Measurements from ENCODE around the gene CCDC28B.

DNA sequence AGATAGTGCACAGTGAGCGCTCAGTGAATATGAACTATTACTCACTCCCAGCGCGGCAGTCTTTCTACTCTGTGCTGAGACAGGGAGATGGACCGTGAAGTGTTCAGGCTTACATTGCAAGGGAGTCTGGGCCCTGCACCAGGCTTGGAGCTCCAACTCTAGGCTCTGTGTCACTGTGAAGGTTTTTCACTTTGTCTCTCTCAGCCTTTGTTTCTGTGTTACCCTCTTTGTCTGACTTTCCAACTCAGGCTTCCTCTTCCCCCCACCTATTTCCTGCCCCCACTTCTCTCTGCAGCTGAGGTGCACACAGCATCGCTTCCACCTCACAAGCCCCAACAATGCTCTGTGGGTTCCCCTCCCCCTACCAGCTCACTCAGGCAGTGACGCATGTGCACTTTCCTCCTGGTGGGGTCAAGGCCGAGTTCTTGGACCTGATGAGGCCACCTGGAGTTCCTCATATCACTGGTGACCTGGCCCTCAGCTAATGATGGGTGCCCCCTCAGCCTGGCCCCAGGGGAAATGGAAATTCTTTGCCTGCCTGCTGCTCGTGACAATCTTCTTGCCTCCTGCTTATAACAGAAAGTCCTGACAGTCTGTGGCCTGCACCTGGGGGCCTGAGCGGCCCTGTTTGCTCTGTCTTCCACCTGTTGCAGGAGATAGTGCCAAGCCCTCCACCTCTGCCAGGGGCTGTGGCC lies 49.6 kb downstream of the CCDC28B start:
- TF ChIP-seq POLR2A (IDR thresholded peaks at IDR 0.05): no peak
- TF ChIP-seq, protein P1, sequence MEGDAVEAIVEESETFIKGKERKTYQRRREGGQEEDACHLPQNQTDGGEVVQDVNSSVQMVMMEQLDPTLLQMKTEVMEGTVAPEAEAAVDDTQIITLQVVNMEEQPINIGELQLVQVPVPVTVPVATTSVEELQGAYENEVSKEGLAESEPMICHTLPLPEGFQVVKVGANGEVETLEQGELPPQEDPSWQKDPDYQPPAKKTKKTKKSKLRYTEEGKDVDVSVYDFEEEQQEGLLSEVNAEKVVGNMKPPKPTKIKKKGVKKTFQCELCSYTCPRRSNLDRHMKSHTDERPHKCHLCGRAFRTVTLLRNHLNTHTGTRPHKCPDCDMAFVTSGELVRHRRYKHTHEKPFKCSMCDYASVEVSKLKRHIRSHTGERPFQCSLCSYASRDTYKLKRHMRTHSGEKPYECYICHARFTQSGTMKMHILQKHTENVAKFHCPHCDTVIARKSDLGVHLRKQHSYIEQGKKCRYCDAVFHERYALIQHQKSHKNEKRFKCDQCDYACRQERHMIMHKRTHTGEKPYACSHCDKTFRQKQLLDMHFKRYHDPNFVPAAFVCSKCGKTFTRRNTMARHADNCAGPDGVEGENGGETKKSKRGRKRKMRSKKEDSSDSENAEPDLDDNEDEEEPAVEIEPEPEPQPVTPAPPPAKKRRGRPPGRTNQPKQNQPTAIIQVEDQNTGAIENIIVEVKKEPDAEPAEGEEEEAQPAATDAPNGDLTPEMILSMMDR (IDR thresholded peaks at IDR 0.05): no peak
- TF ChIP-seq POLR2AphosphoS5 (IDR thresholded peaks at IDR 0.05): no peak
